Kidney tubule cell (primary cell): ENCODE measurements around the gene PDE1A.
"Not testable (repeated sequence)": the region's sequence is repeated elsewhere in the genome, so short reads cannot be mapped to it uniquely, and the experiment has no call there.

Experiments
- DNase-seq: peaks from one replicate; pipeline ENCODE4 v3.0.0-alpha.2; 2018; ENCODE audit warnings: low spot score

The PDE1A gene

GRCh38 chr2:182406221-182406620 lies 20.6 kb downstream of the PDE1A start:
- DNase-seq, result no peak

DNA sequence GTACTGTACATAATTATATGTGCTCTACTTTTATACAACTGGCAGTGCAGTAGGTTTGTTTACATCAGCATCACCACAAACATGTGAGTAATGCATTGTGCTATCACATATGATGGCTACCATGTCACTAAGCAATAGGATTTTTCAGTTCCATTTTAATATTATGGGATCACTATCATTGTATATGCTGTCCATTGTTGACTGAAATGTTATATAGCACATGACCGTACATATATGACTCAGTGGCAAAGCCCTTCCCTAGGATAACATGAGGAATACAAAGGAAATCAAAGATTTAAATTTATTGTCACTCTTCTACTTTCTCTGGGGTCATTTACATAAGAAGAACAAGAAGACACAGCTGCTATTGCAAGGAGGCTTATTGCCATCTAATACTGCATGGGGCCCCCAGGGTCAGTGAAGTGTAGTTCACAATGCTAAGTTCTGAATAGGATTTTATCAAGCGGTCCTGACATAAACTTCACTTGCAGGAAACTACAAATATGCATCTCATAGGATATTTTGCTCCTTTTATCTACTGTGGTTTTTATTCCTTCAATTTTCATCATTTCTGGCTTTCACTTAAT lies 21.8 kb downstream of the PDE1A start:
- DNase-seq, result no peak

DNA sequence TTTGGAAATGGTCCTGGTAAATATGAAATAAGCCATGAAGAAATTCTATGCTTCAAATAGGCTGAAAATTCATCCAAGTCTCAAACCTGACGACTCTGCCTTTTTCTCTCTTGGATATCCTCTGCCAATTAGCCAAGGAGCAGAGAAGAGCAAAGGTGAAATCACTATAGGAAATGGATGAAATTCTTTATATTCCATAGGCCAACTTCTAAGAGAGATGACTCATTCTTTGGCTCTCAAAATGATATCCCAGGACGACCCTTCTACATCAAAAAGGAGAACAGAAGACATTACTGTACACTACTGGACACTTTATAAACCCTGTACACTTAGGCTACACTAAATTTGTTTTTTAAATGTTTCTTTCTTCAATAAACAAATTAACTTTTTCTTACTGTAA lies 22.7 kb downstream of the PDE1A start:
- DNase-seq, result no peak

GRCh38 chr2:182393270-182393760 lies 33.5 kb downstream of the PDE1A start:
- DNase-seq, result no peak

GRCh38 chr2:182391443-182391842 lies 35.4 kb downstream of the PDE1A start:
- peak; percentile 74 for DNase-seq

GRCh38 chr2:182386267-182386880 lies 40.5 kb downstream of the PDE1A start:
- DNase-seq, result not testable (repeated sequence)

DNA sequence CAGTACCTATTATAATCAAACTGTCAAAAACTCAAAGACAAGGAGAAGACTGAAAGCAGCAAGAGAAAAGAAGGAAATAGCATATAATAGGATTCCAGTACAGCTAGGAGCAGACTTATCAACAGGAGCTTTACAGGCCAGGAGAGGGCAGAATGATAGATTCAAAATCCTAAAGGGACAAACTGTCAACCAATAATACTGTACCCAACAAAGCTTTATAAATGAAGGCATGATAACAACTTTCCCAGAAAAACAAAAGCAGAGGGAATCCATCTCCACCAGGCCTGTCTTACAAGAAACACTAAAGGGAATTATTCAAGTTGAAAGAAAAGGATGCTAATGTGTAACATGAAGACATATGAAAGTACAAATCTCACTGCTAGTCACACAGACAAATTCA lies 42.0 kb downstream of the PDE1A start:
- no peak for DNase-seq

DNA sequence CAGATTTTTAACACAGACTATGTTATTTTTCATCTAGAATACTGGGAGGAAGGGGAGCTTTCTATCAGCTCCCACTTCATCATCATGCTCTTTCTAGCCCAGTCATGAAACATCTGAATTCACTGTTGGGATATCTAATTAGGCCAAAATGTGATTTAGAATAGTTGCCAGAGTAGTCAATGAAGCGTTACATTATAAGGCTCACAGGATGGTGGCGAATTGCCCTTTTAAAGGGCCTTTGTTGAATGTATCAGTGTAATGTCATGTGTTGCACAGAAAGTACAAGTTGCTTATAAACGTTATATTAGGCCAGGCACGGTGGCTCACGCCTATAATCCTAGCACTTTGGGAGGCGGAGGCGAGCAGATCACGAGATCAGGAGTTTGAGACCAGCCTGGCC lies 45.6 kb downstream of the PDE1A start:
- no peak for DNase-seq

GRCh38 chr2:182379241-182379640 lies 47.6 kb downstream of the PDE1A start:
- no peak for DNase-seq

DNA sequence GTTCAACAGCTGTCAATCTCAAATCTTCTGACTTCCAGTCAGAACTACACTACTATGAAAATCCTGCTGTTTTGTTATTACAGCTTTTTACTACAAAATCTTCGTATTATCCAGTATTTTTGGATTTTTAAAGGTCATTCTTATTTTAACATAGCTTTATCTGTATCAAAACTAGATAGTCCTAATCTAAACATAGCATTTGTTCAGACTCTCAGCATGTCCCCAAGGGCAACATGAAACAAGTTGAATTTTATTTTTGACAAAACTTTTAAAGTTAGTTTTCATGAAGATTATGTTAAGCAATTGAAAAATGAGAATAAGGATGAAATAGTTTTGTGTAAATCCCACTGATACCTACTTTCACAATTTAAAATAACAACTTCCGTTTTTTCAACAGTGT lies 48.1 kb downstream of the PDE1A start:
- no peak for DNase-seq

- DNase-seq, result no peak
Observed at GRCh38 chr2:182377467-182377866, 49.4 kb downstream of the PDE1A start.

- DNase-seq, result no peak
Observed at GRCh38 chr2:182375862-182376261, 51.0 kb downstream of the PDE1A start.

DNA sequence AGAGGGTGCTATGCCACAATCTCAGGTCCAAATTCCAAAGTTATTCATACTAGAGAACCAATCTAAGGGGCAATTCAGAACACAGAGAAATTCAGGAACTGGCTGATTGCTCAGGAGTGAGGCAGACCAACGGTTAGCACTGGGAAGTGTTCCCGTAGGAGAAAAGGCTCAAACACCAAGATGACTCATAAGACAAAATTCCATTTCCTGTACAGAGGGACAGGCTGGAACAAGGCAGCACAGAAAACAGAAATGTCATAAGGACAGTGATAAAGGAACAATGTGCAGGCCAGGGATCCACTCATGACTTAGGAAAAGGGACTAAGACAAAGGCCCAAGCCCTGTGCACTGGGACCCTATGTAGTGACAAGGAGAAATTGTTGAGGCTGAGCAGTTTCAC lies 54.2 kb downstream of the PDE1A start:
- peak; percentile 96 for DNase-seq

DNA sequence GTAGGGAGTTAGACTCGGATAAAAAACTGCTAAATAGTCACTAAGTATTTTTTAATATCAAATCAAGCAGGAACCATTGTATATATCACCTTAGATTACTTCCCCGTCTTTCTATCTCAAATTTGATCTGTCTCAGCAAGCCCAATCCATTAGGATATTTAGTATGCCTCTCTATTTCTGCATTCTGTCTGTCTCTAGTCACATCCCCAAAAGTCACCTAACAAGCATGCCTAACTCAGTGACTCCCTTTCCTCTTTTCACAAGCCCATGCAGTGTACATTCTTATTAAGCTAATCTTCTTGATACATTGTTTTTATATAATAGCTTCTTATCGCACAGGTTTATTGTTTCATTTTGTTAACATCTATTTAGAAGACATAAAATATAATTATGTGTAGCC lies 57.8 kb downstream of the PDE1A start:
- DNase-seq, result no peak

DNA sequence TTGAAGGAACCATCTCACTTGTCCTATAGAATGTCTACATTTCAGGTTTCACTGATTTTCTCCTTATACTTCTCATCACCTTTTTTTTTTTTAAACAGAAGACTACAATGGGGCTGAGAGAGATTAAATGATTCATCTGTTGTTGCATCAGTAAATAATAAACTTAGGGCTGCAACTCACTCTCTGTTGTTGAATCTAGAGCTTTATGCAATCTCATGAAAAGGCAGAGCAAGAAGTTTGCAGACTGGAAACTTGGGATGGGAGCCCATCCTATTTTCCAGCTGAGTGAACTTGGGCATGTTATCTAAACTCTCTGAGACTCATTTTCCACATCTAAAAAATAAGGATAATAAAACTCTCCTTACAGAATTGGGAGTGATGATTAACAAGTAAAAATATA lies 58.4 kb downstream of the PDE1A start:
- DNase-seq, result peak; percentile 62

GRCh38 chr2:182367401-182367800 lies 59.4 kb downstream of the PDE1A start:
- no peak for DNase-seq

DNA sequence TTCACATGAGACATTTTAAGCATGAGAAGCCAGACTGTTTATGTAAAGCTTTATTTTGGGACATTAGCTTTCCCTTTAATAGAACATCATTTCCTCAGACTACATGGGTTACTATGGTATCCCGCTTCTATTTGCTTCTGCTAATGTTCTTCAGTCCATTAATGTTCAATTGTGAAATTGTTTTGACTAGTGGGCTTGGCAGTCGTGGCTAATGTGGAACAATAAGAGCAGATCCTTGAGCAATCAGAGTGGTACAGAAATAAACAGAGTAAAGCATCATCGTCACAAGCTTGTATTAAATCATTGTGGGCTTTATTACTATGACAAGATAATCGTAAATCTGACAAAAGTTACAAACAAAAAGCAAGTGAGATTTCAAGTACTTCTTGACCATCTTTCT lies 60.2 kb downstream of the PDE1A start:
- no peak for DNase-seq

- DNase-seq, result no peak
Observed at GRCh38 chr2:182365855-182366254, 61.0 kb downstream of the PDE1A start.

GRCh38 chr2:182361477-182361876 lies 65.4 kb downstream of the PDE1A start:
- DNase-seq, result no peak

- no peak for DNase-seq
Observed at GRCh38 chr2:182360663-182361260, 66.1 kb downstream of the PDE1A start.

DNA sequence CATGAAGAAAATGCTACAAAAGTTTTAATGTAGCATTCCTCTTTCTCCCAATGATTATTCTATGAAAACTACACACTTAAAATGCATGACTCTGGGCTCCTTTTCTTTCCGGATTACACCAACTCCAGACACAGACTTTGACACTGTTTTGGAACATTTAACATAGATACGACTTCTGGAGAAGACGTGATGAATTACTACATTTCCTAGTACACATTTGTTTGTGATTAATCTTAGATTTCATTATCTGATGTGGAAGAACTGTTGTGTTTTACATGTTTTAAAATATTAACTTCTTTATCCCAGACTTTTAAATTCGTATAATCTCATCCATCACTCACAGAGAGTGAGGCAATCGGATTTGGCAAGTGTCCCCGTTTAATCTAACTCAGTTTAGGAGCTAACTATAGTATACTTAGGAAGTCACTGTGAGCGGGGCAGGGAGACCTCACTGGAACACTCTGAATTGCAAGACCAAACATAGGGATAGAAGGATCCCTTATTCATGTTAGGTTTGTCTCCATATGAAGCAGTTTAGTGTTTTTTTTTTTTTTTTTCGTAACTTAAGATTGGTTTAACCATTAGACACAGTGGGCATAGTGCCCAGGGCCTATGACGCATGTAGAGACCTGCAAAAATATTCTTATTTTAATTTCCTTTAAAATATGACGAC lies 66.7 kb downstream of the PDE1A start:
- peak; percentile 68 for DNase-seq

GRCh38 chr2:182359027-182359989 lies 67.5 kb downstream of the PDE1A start:
- DNase-seq, result no peak
